Measurements from ENCODE around the gene SNRNP25. TPM values are rescaled to one million over a fixed set of nuclear protein-coding genes. Genes with fewer than 3 reads are reported as not detected.
A peak's percentile ranks its signal among the peaks of the same experiment; 100 is the strongest.

The SNRNP25 gene
- total and polyA plus RNA-seq, 9 donors = 23.8 to 31.9 (median 29.4) TPM

DNA sequence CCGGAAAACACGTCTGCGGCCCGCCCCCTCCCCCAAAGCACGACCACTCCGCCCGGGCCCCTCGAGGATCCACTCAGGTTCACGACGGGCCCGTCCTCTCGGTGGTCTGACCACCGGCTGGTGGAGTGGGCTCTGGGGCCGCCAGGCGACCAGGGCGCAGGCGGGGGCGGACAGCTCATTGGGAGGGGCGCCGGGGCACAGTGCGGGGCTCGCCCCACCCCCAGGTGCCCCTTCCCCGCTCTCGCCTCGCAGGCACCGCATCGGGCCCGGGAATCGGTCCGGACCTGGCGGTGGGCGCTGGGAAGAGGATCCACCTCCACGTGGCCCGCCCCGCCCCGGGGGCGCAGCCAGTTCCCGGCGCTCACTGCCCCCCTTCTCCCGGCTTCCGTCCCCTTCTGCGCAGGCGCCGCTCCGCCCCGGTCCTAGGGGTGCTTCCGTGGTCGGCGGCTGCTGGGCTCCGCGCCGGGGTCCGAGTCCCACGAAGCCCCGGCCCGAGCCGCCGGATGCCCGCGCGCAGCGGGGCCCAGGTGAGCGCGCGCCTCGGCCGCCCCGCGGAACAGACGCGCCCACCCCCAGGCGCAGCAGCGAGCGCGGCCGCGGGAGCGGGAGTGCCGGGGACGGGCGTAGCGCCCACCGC lies 24.3 kb downstream of the SNRNP25 start, which contains the start of gene MPG:
Gene MPG (plus strand): TSS at position 419 of the 637 bp plus-strand sequence. CDS start 85 bp downstream, at position 504.
- Histone ChIP-seq H3K36me3 (ENCODE audit: control insufficient read depth, insufficient read depth, low read length) (peaks cover 28% of the 10 kb centered on the region), H3K27ac (ENCODE audit: low read length) (peak within 1 kb of the TSS; percentile 97), H3K4me3 (ENCODE audit: low read length) (peak within 1 kb of the TSS; percentile 62), H3K4me1 (ENCODE audit: control insufficient read depth, insufficient read depth, low read length) (peaks cover 58% of the 10 kb centered on the region), H3K9me3 (replicated peaks; ENCODE audit: control insufficient read depth, low read depth, low read length) (no peaks in the 10 kb centered on the region), H3K27me3 (ENCODE audit: control insufficient read depth, insufficient read depth, low read length) (no peaks in the 10 kb centered on the region)
- peak; percentile 94 for DNase-seq
- WGBS (ENCODE audit: insufficient coverage) = under 1% methylated on average over 82 of the region's 83 CpGs

DNA sequence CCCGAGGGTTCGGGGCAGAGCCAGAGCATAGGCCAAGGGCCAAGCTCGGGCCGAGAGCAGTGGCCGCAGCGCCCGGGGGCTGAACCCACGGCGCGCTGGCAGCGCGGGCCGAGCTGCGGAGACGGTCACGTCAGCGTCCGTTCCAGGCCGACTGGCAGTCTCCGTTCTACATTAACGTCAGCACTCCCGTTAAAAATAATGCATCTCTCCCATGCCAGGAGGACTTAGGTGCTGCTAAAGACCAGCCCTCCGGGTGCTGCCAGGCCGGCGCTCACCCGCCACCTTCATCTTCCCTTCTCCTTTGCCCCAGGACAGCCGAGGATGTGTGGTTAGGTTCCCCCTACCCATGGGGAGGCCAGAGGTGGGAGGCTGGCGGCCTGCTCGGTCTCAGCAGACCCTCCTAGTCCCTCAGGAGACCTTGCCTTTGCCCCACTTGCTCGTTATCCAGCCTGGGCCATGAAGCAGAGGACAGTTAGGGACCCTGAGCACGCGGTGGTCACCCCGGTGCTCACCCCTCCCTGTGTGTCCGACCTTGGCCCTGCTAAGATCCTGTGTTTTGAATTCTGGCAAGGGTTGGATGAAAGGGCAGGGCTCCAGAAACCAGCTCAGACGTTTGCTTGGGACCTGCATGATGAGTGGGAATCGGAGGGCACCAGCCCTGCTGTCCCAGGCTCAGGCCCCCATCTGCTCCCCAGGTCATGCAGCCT lies 25.0 kb downstream of the SNRNP25 start:
- Histone ChIP-seq H3K36me3 (ENCODE audit: control insufficient read depth, insufficient read depth, low read length) (peaks cover 32% of the 10 kb centered on the region), H3K9me3 (replicated peaks; ENCODE audit: control insufficient read depth, low read depth, low read length) (no peaks in the 10 kb centered on the region), H3K4me1 (ENCODE audit: control insufficient read depth, insufficient read depth, low read length) (peaks cover 52% of the 10 kb centered on the region), H3K4me3 (ENCODE audit: low read length) (peak overlapping the region; percentile 50), H3K27ac (ENCODE audit: low read length) (peak overlapping the region; percentile 76), H3K27me3 (ENCODE audit: control insufficient read depth, insufficient read depth, low read length) (no peaks in the 10 kb centered on the region)
- WGBS (ENCODE audit: insufficient coverage) = 5% methylated on average over 26 of the region's 36 CpGs
- DNase-seq = peak; percentile 62

- WGBS (ENCODE audit: insufficient coverage) = 61% methylated on average over 31 of the region's 32 CpGs
- Histone ChIP-seq H3K27me3 (ENCODE audit: control insufficient read depth, insufficient read depth, low read length) (no peaks in the 10 kb centered on the region), H3K27ac (ENCODE audit: low read length) (peak overlapping the region; percentile 76), H3K36me3 (ENCODE audit: control insufficient read depth, insufficient read depth, low read length) (peaks cover 40% of the 10 kb centered on the region), H3K4me1 (ENCODE audit: control insufficient read depth, insufficient read depth, low read length) (peaks cover 51% of the 10 kb centered on the region), H3K9me3 (replicated peaks; ENCODE audit: control insufficient read depth, low read depth, low read length) (no peaks in the 10 kb centered on the region), H3K4me3 (ENCODE audit: low read length) (peak overlapping the region; percentile 50)
- no peak for DNase-seq
Observed at GRCh38 chr16:79151-80054, 25.8 kb downstream of the SNRNP25 start.

- Histone ChIP-seq H3K27me3 (ENCODE audit: control insufficient read depth, insufficient read depth, low read length) (no peaks in the 10 kb centered on the region), H3K4me3 (ENCODE audit: low read length) (no peak overlapping the region), H3K9me3 (replicated peaks; ENCODE audit: control insufficient read depth, low read depth, low read length) (no peaks in the 10 kb centered on the region), H3K36me3 (ENCODE audit: control insufficient read depth, insufficient read depth, low read length) (peaks cover 69% of the 10 kb centered on the region), H3K4me1 (ENCODE audit: control insufficient read depth, insufficient read depth, low read length) (peaks cover 32% of the 10 kb centered on the region), H3K27ac (ENCODE audit: low read length) (no peak overlapping the region)
- no peak for DNase-seq
- 92% methylated on average over 20 of the region's 31 CpGs for WGBS (ENCODE audit: insufficient coverage)
Observed at GRCh38 chr16:83060-83603, 29.5 kb downstream of the SNRNP25 start.

DNA sequence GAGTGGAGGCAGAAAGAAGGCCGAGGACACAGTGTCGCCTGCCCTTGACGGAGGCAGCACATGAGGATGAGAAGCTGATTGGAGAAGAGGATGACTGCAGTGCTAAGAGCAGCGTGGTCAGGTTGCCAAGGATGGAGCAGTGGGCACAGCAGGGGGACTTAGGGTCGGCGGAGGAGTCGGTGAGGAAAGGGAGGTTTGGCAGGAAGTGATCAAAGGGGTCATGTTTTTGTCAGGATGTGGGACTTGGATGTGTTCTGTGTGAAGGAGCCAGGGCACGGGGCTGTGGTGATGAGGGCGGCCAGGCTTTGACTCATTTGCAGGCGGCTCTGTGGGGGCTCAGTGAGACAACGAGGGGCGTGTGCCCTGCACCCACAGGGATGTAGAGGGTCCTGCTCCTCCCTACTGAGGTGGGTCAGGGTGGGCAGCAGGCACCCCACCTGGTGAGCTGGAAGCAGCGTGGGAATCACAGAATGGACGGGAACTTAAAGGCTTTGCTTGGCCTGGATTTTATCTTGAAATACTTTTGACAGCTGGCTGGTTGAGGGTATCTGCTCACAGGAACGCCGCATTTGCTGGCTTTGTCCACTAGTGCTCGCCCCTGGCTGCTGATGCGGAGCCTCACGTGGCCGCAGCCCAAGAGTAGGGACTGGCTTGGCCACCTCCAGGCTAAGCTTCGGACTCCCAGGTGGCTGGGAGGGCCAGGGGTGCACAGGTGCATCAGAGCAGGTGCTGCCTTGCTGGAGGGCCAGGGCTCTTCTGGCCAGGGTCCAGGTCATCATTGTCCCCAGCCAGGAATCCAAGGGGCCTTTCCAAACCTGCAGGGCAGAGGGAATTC lies 30.4 kb downstream of the SNRNP25 start:
- Histone ChIP-seq H3K27ac (ENCODE audit: low read length) (peak overlapping the region; percentile 62), H3K27me3 (ENCODE audit: control insufficient read depth, insufficient read depth, low read length) (no peaks in the 10 kb centered on the region), H3K4me1 (ENCODE audit: control insufficient read depth, insufficient read depth, low read length) (peaks cover 26% of the 10 kb centered on the region), H3K36me3 (ENCODE audit: control insufficient read depth, insufficient read depth, low read length) (peaks cover 77% of the 10 kb centered on the region), H3K9me3 (replicated peaks; ENCODE audit: control insufficient read depth, low read depth, low read length) (no peaks in the 10 kb centered on the region), H3K4me3 (ENCODE audit: low read length) (no peak overlapping the region)
- WGBS (ENCODE audit: insufficient coverage) = 54% methylated on average over 21 of the region's 21 CpGs
- DNase-seq = no peak

GRCh38 chr16:84718-85406 lies 31.2 kb downstream of the SNRNP25 start:
- H3K36me3 ChIP-seq (ENCODE audit: control insufficient read depth, insufficient read depth, low read length) = peaks cover 77% of the 10 kb centered on the region
- WGBS (ENCODE audit: insufficient coverage) = 63% methylated on average over 3 of the region's 7 CpGs
- DNase-seq = peak; percentile 72
- H3K27ac ChIP-seq (ENCODE audit: low read length) = peak overlapping the region; percentile 62
- H3K4me1 ChIP-seq (ENCODE audit: control insufficient read depth, insufficient read depth, low read length) = peaks cover 21% of the 10 kb centered on the region
- H3K27me3 ChIP-seq (ENCODE audit: control insufficient read depth, insufficient read depth, low read length) = no peaks in the 10 kb centered on the region
- H3K9me3 ChIP-seq (replicated peaks; ENCODE audit: control insufficient read depth, low read depth, low read length) = no peaks in the 10 kb centered on the region
- H3K4me3 ChIP-seq (ENCODE audit: low read length) = no peak overlapping the region

DNA sequence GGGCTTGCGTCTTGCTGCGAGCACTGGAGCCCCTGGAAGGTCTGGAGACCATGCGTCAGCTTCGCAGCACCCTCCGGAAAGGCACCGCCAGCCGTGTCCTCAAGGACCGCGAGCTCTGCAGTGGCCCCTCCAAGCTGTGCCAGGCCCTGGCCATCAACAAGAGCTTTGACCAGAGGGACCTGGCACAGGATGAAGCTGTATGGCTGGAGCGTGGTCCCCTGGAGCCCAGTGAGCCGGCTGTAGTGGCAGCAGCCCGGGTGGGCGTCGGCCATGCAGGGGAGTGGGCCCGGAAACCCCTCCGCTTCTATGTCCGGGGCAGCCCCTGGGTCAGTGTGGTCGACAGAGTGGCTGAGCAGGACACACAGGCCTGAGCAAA lies 31.8 kb downstream of the SNRNP25 start:
- WGBS (ENCODE audit: insufficient coverage) = 82% methylated on average over 16 of the region's 18 CpGs
- no peak for DNase-seq
- Histone ChIP-seq H3K36me3 (ENCODE audit: control insufficient read depth, insufficient read depth, low read length) (peaks cover 77% of the 10 kb centered on the region), H3K4me3 (ENCODE audit: low read length) (no peak overlapping the region), H3K9me3 (replicated peaks; ENCODE audit: control insufficient read depth, low read depth, low read length) (no peaks in the 10 kb centered on the region), H3K4me1 (ENCODE audit: control insufficient read depth, insufficient read depth, low read length) (peaks cover 21% of the 10 kb centered on the region), H3K27ac (ENCODE audit: low read length) (peak overlapping the region; percentile 29), H3K27me3 (ENCODE audit: control insufficient read depth, insufficient read depth, low read length) (no peaks in the 10 kb centered on the region)

- no peak for DNase-seq
- Histone ChIP-seq H3K27me3 (ENCODE audit: control insufficient read depth, insufficient read depth, low read length) (no peaks in the 10 kb centered on the region), H3K4me3 (ENCODE audit: low read length) (no peak overlapping the region), H3K4me1 (ENCODE audit: control insufficient read depth, insufficient read depth, low read length) (peaks cover 21% of the 10 kb centered on the region), H3K36me3 (ENCODE audit: control insufficient read depth, insufficient read depth, low read length) (peaks cover 77% of the 10 kb centered on the region), H3K27ac (ENCODE audit: low read length) (no peak overlapping the region), H3K9me3 (replicated peaks; ENCODE audit: control insufficient read depth, low read depth, low read length) (no peaks in the 10 kb centered on the region)
- 74% methylated on average over 9 of the region's 9 CpGs for WGBS (ENCODE audit: insufficient coverage)
Observed at GRCh38 chr16:85865-86264, 32.2 kb downstream of the SNRNP25 start.

DNA sequence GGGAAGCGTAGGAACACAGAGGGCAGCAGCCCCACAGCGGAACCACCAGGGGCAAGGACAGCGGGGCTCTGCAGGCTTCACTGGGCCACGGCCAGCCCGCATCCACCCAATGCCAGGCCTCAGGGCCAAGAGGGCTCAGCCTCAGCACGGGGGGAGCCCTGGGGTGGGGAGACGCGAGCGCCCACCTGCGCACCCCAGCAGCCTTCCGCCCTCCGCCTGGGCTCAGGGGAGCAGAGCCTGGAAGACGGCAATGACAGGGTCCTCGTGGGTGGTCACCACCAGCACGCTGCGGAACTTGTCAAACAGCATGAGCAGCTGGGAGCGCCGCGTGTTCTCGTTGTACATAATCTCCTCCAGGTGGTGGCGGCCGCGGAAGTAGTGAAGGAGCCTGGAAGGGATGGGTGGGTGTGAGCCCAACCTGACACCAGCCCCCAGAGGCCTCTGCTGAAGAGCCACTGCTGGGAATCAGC lies 32.9 kb downstream of the SNRNP25 start:
- Histone ChIP-seq H3K27me3 (ENCODE audit: control insufficient read depth, insufficient read depth, low read length) (no peaks in the 10 kb centered on the region), H3K36me3 (ENCODE audit: control insufficient read depth, insufficient read depth, low read length) (peaks cover 74% of the 10 kb centered on the region), H3K9me3 (replicated peaks; ENCODE audit: control insufficient read depth, low read depth, low read length) (no peaks in the 10 kb centered on the region), H3K27ac (ENCODE audit: low read length) (no peak overlapping the region), H3K4me1 (ENCODE audit: control insufficient read depth, insufficient read depth, low read length) (peaks cover 21% of the 10 kb centered on the region), H3K4me3 (ENCODE audit: low read length) (no peak overlapping the region)
- DNase-seq = no peak
- 58% methylated on average over 23 of the region's 23 CpGs for WGBS (ENCODE audit: insufficient coverage)
